H9 (cell line): ENCODE data around the gene UBASH3A. TPM values are rescaled to one million over a fixed set of nuclear protein-coding genes. Genes with fewer than 3 reads are reported as not detected.

Experiments used
- DNase-seq: peaks from one replicate; pipeline ENCODE4 v3.0.0-alpha.2; 2017
- H2AFZ ChIP-seq: one replicate; pipeline ENCODE4 v1.6.1; 2013; ENCODE audit warnings: mild to moderate bottlenecking, low read length, control low read depth, moderate library complexity
- H2AK5ac ChIP-seq: 2 replicates; pipeline ENCODE4 v1.6.1; 2013; ENCODE audit warnings: low read length, control low read depth, mixed read lengths; ENCODE audit not compliant: insufficient read length
- H2BK120ac ChIP-seq: one replicate; pipeline ENCODE4 v1.6.1; 2013; ENCODE audit warnings: low read depth, mild to moderate bottlenecking, low read length, control low read depth, inconsistent platforms; ENCODE audit not compliant: poor library complexity, severe bottlenecking
- H2BK12ac ChIP-seq: 2 replicates; pipeline ENCODE4 v1.6.1; 2013; ENCODE audit warnings: low read length, control low read depth, mixed read lengths, low read depth; ENCODE audit not compliant: insufficient read length
- H2BK15ac ChIP-seq: 2 replicates; pipeline ENCODE4 v1.6.1; 2013; ENCODE audit warnings: low read depth, low read length, control low read depth
- H2BK20ac ChIP-seq: one replicate; pipeline ENCODE4 v1.6.1; 2013; ENCODE audit warnings: low read depth, mild to moderate bottlenecking, low read length, control low read depth, inconsistent platforms; ENCODE audit not compliant: poor library complexity, severe bottlenecking
- H2BK5ac ChIP-seq: 2 replicates; pipeline ENCODE4 v1.6.1; 2013; ENCODE audit warnings: low read length, control low read depth, mixed read lengths; ENCODE audit not compliant: insufficient read length
- H3K14ac ChIP-seq: 2 replicates; pipeline ENCODE4 v1.6.1; 2013; ENCODE audit warnings: low read length, control low read depth; ENCODE audit not compliant: insufficient read depth
- H3K18ac ChIP-seq: 2 replicates; pipeline ENCODE4 v1.6.1; 2013; ENCODE audit warnings: low read depth, mild to moderate bottlenecking, mixed read lengths, low read length, control low read depth; ENCODE audit not compliant: insufficient read length
- H3K23ac ChIP-seq: 2 replicates; pipeline ENCODE4 v1.6.1; 2013; ENCODE audit warnings: low read length, control low read depth, mixed read lengths, low read depth; ENCODE audit not compliant: insufficient read length
- H3K23me2 ChIP-seq: 2 replicates; pipeline ENCODE4 v1.6.1; 2013; ENCODE audit warnings: low read depth, mild to moderate bottlenecking, mixed read lengths, low read length, control low read depth; ENCODE audit not compliant: insufficient read length, poor library complexity, severe bottlenecking
- H3K27ac ChIP-seq: 2 replicates; pipeline ENCODE4 v1.5.1; 2013; ENCODE audit warnings: low read length, control low read depth, mixed read lengths, low read depth; ENCODE audit not compliant: insufficient read length
- H3K27me3 ChIP-seq: 2 replicates; pipeline ENCODE4 v1.6.1; 2013; ENCODE audit warnings: low read length, control low read depth, inconsistent platforms; ENCODE audit not compliant: insufficient read depth
- H3K4ac ChIP-seq: 2 replicates; pipeline ENCODE4 v1.6.1; 2013; ENCODE audit warnings: low read depth, mild to moderate bottlenecking, control low read depth, inconsistent platforms, low read length, moderate library complexity
- H3K4me1 ChIP-seq: 2 replicates; pipeline ENCODE4 v1.6.1; 2013; ENCODE audit warnings: low read length, control low read depth, inconsistent platforms; ENCODE audit not compliant: insufficient read depth
- H3K4me2 ChIP-seq: 2 replicates; pipeline ENCODE4 v1.6.1; 2013; ENCODE audit warnings: low read length, control low read depth, mixed read lengths; ENCODE audit not compliant: insufficient read length, insufficient read depth
- H3K56ac ChIP-seq: 2 replicates; pipeline ENCODE4 v1.6.1; 2013; ENCODE audit warnings: low read depth, mild to moderate bottlenecking, mixed read lengths, low read length, control low read depth; ENCODE audit not compliant: insufficient read length
- H3K79me1 ChIP-seq: 2 replicates; pipeline ENCODE4 v1.6.1; 2013; ENCODE audit warnings: low read depth, mild to moderate bottlenecking, moderate library complexity, low read length, control low read depth, inconsistent platforms; ENCODE audit not compliant: insufficient read depth, poor library complexity, severe bottlenecking
- H3K79me2 ChIP-seq: 2 replicates; pipeline ENCODE4 v1.6.1; 2013; ENCODE audit warnings: low read length, control low read depth, inconsistent platforms; ENCODE audit not compliant: insufficient read depth
- H3K9ac ChIP-seq: 2 replicates; pipeline ENCODE4 v1.6.1; 2013; ENCODE audit warnings: low read length, control low read depth, mixed read lengths; ENCODE audit not compliant: insufficient read length; ENCODE audit errors: extremely low read depth
- H3K9me3 ChIP-seq: one replicate; pipeline ENCODE4 v1.6.1; 2013; ENCODE audit warnings: low read depth, low read length, inconsistent platforms; ENCODE audit not compliant: control insufficient read depth
- H3T11ph ChIP-seq: one replicate; pipeline ENCODE4 v1.6.1; 2013; ENCODE audit warnings: mild to moderate bottlenecking, low read length, control low read depth, inconsistent platforms
- H4K20me1 ChIP-seq: one replicate; pipeline ENCODE4 v1.6.1; 2013; ENCODE audit not compliant: control insufficient read depth, insufficient read length, insufficient read depth
- H4K5ac ChIP-seq: 2 replicates; pipeline ENCODE4 v1.6.1; 2013; ENCODE audit warnings: low read depth, mild to moderate bottlenecking, mixed read lengths, low read length, control low read depth; ENCODE audit not compliant: insufficient read length
- H4K8ac ChIP-seq: replicated peaks from 2 replicates; pipeline ENCODE4 v1.6.1; 2013; ENCODE audit warnings: low read length, control low read depth, mixed read lengths, low read depth; ENCODE audit not compliant: insufficient read length
- H4K91ac ChIP-seq: 2 replicates; pipeline ENCODE4 v1.6.1; 2013; ENCODE audit warnings: low read depth, mild to moderate bottlenecking, moderate library complexity, mixed read lengths, low read length, control low read depth; ENCODE audit not compliant: insufficient read length
- H3K27ac Mint-ChIP-seq, 3 experiments: 2 replicates in 2 of 3; 3 replicates in 1 of 3; pipeline ENCODE4 v1.8.0; 2020 to 2021; ENCODE audit warnings: mixed read lengths in 3 of 3, mild to moderate bottlenecking in 1 of 3, moderate library complexity in 1 of 3
- H3K27me3 Mint-ChIP-seq: 2 replicates; pipeline ENCODE4 v1.8.0; 2021; ENCODE audit warnings: low read depth, mild to moderate bottlenecking, moderate library complexity, mixed read lengths
- H3K36me3 Mint-ChIP-seq, 3 experiments: 2 replicates in 2 of 3; 3 replicates in 1 of 3; pipeline ENCODE4 v1.8.0; 2020 to 2021; ENCODE audit warnings: low read depth in 3 of 3, mixed read lengths in 3 of 3; ENCODE audit not compliant: insufficient read depth in 1 of 3
- H3K4me1 Mint-ChIP-seq, 2 experiments: 2 replicates each; pipeline ENCODE4 v1.8.0; 2020; ENCODE audit warnings: mixed read lengths in 2 of 2
- H3K4me3 Mint-ChIP-seq, 2 experiments: 2 replicates in 1 of 2; 3 replicates in 1 of 2; pipeline ENCODE4 v1.8.0; 2020 to 2021; ENCODE audit warnings: mild to moderate bottlenecking in 2 of 2, mixed read lengths in 2 of 2, moderate library complexity in 1 of 2
- H3K9me3 Mint-ChIP-seq, 2 experiments: 2 replicates in 1 of 2; 3 replicates in 1 of 2; pipeline ENCODE4 v1.8.0; 2020; ENCODE audit warnings: mild to moderate bottlenecking in 2 of 2, mixed read lengths in 2 of 2, moderate library complexity in 1 of 2
- WGBS: extraction: QIAGEN DNeasy Blood & Tissue Kit; methylation state at CpG from one replicate; pipeline ENCODE4 v1.1.7; 2013; ENCODE audit warnings: missing lambda C conversion rate, low lambda C conversion rate, mixed read lengths; ENCODE audit not compliant: insufficient read length; ENCODE audit errors: extremely low coverage; 5-methylcytosine and 5-hydroxymethylcytosine counted together
- total RNA-seq: library from RNA; stranded (reverse); gene quantifications from 2 replicates; pipeline ENCODE4 v1.2.1, GENCODE V29; 2021
- TF ChIP-seq, protein P1 (sequence below): fragments of 200-600 bp; sonication (generic); conservative IDR thresholded peaks from 3 replicates; pipeline ENCODE4 v1.8.0; 2021; ENCODE audit warnings: antibody characterized with exemption, mild to moderate bottlenecking

The UBASH3A gene
- total RNA-seq, 1 experiment from 2014 or later = not detected

DNA sequence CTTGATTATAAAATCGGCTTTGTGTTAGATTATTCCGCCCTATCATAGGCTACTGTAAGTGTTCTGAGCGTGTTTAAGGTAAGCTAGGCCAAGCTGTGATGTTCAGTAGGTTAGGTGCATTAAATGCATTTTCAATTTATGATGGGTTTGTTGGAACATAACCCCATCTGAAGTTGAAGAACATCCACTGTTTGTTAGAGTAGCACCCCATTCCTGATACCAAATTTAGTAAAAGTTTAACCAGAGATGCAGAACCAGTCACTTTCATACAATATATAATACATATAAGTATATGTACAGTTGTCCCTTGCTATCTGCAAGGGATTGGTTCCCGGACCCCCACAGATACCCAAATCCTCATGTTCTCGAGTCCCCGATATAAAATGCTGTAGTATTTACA lies 16.1 kb downstream of the UBASH3A start:
- H3K79me2 ChIP-seq = no peaks in the 10 kb centered on the region

More for the DNA sequence above, 16.1 kb downstream of the UBASH3A start:
- Histone ChIP-seq H4K20me1 (no peaks in the 10 kb centered on the region), H2BK20ac (no peak overlapping the region), H3K27ac (no peak overlapping the region), H4K91ac (no peak overlapping the region), H3T11ph (no peak overlapping the region), H4K8ac (no peak overlapping the region), H3K14ac (no peak overlapping the region), H3K23me2 (no peaks in the 10 kb centered on the region), H2AFZ (no peak overlapping the region), H3K27me3 (no peaks in the 10 kb centered on the region), H3K9me3 (no peaks in the 10 kb centered on the region), H3K9ac (no peak overlapping the region), H2BK15ac (no peak overlapping the region), H3K4me2 (no peak overlapping the region), H3K56ac (no peak overlapping the region), H4K5ac (no peak overlapping the region), H2AK5ac (no peak overlapping the region), H3K23ac (no peak overlapping the region), H3K4ac (no peak overlapping the region), H3K18ac (no peak overlapping the region), H2BK12ac (no peak overlapping the region), H3K4me1 (no peaks in the 10 kb centered on the region), H2BK120ac (no peak overlapping the region), H3K79me1 (no peaks in the 10 kb centered on the region), H2BK5ac (no peak overlapping the region)
- Mint-ChIP-seq H3K27ac (no peak overlapping the region), H3K9me3 (no peaks in the 10 kb centered on the region; a peak in 2 of 5 replicates), H3K36me3 (no peaks in the 10 kb centered on the region), H3K4me3 (no peak overlapping the region), H3K4me1 (peaks cover 2 to 9% of the 10 kb centered on the region in 2 experiments; a peak in 2 of 4 replicates), H3K27me3 (peaks cover 31% of the 10 kb centered on the region)
- TF ChIP-seq, protein P1, sequence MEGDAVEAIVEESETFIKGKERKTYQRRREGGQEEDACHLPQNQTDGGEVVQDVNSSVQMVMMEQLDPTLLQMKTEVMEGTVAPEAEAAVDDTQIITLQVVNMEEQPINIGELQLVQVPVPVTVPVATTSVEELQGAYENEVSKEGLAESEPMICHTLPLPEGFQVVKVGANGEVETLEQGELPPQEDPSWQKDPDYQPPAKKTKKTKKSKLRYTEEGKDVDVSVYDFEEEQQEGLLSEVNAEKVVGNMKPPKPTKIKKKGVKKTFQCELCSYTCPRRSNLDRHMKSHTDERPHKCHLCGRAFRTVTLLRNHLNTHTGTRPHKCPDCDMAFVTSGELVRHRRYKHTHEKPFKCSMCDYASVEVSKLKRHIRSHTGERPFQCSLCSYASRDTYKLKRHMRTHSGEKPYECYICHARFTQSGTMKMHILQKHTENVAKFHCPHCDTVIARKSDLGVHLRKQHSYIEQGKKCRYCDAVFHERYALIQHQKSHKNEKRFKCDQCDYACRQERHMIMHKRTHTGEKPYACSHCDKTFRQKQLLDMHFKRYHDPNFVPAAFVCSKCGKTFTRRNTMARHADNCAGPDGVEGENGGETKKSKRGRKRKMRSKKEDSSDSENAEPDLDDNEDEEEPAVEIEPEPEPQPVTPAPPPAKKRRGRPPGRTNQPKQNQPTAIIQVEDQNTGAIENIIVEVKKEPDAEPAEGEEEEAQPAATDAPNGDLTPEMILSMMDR = no peak
- WGBS = no CpG with 5 or more reads among the region's 6 CpGs
- DNase-seq = no peak
